Tibial nerve (tissue), 4 donors: Measurements from ENCODE around the gene ETS2.

Experiments used
- EP300 ChIP-seq, 2 donors: sonication (generic); formaldehyde crosslinking; IDR thresholded peaks; one replicate each; pipeline ENCODE4 v1.6.1; 2017; ENCODE audit warnings: antibody characterized with exemption in 2 of 2, mild to moderate bottlenecking in 1 of 2
- POLR2A ChIP-seq, 2 donors: fragments of 450-650 bp; IDR thresholded peaks; one replicate each; pipeline ENCODE4 v1.6.1; 2017; ENCODE audit warnings: antibody characterized with exemption in 2 of 2, mild to moderate bottlenecking in 2 of 2, moderate library complexity in 2 of 2
- TF ChIP-seq, protein P1 (sequence below), 5 experiments: fragments of 200-600 bp in 3 of 5; fragments of 450-650 bp in 2 of 5; sonication (generic) in 3 of 5; IDR thresholded peaks; one replicate each; pipeline ENCODE4 v1.5.1; 2016 to 2019; ENCODE audit warnings: antibody characterized with exemption in 5 of 5, mild to moderate bottlenecking in 3 of 5, moderate library complexity in 2 of 5

GRCh38 chr21:38804789-38805327 is 871 bp upstream of the ETS2 start:
- TF ChIP-seq EP300 (IDR thresholded peaks at IDR 0.05) (no peak), POLR2A (IDR thresholded peaks at IDR 0.05) (no peak)
- TF ChIP-seq, protein P1, sequence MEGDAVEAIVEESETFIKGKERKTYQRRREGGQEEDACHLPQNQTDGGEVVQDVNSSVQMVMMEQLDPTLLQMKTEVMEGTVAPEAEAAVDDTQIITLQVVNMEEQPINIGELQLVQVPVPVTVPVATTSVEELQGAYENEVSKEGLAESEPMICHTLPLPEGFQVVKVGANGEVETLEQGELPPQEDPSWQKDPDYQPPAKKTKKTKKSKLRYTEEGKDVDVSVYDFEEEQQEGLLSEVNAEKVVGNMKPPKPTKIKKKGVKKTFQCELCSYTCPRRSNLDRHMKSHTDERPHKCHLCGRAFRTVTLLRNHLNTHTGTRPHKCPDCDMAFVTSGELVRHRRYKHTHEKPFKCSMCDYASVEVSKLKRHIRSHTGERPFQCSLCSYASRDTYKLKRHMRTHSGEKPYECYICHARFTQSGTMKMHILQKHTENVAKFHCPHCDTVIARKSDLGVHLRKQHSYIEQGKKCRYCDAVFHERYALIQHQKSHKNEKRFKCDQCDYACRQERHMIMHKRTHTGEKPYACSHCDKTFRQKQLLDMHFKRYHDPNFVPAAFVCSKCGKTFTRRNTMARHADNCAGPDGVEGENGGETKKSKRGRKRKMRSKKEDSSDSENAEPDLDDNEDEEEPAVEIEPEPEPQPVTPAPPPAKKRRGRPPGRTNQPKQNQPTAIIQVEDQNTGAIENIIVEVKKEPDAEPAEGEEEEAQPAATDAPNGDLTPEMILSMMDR (IDR thresholded peaks at IDR 0.05) = peak; percentile 25 to 56 (median 52)
